Gastrocnemius medialis (tissue), 4 donors: ENCODE measurements around the gene HSDL2. TPM values are rescaled to one million over a fixed set of nuclear protein-coding genes. Genes with fewer than 3 reads are reported as not detected.

Experiments
- ATAC-seq, 2 donors: fragments of 150-250 bp; one replicate each; pipeline ENCODE4 v1.9.1; 2016
- DNase-seq, 2 donors: peaks; one replicate each; pipeline ENCODE4 v3.0.0-alpha.2; 2019
- H3K27ac ChIP-seq, 4 donors: fragments of 200-600 bp; sonication (generic); 1 replicate in 1 of 4; 2 replicates in 3 of 4; pipeline ENCODE4 v1.5.1; 2016 to 2018; ENCODE audit warnings: mild to moderate bottlenecking in 2 of 4, moderate library complexity in 1 of 4
- H3K27me3 ChIP-seq, 3 donors: fragments of 200-600 bp; sonication (generic) in 2 of 3; 1 replicate in 1 of 3; 2 replicates in 2 of 3; pipeline versions ENCODE4 v1.5.1 to v1.6.0; 2016 to 2019; ENCODE audit warnings: mild to moderate bottlenecking in 1 of 3, moderate library complexity in 1 of 3
- H3K36me3 ChIP-seq, 2 donors: fragments of 200-600 bp; sonication (generic) in 1 of 2; one replicate each; pipeline ENCODE4 v1.5.1; 2017 to 2018
- H3K4me1 ChIP-seq, 2 donors: fragments of 200-600 bp; sonication (generic) in 1 of 2; one replicate each; pipeline ENCODE4 v1.5.1; 2016 to 2017; ENCODE audit warnings: mild to moderate bottlenecking in 2 of 2
- H3K4me3 ChIP-seq, 4 donors: fragments of 200-600 bp; sonication (generic) in 3 of 4; 1 replicate in 1 of 4; 2 replicates in 3 of 4; pipeline ENCODE4 v1.5.1; 2016 to 2019; ENCODE audit warnings: mild to moderate bottlenecking in 2 of 4
- H3K9me3 ChIP-seq, 3 donors: fragments of 200-600 bp; sonication (generic) in 2 of 3; 1 replicate in 1 of 3; 2 replicates in 2 of 3; pipeline ENCODE4 v1.5.1; 2016 to 2019
- CTCF ChIP-seq, 5 experiments: fragments of 450-650 bp in 3 of 5; fragments of 200-600 bp in 2 of 5; sonication (generic) in 2 of 5; IDR thresholded peaks in 4 of 5; conservative IDR thresholded peaks in 1 of 5; 1 replicate in 4 of 5; 2 replicates in 1 of 5; pipeline ENCODE4 v1.5.1; 2016 to 2019; ENCODE audit warnings: antibody characterized with exemption in 5 of 5, mild to moderate bottlenecking in 3 of 5, moderate library complexity in 3 of 5
- POLR2A ChIP-seq, 2 donors: fragments of 450-650 bp; IDR thresholded peaks; one replicate each; pipeline ENCODE4 v1.6.1; 2017; ENCODE audit warnings: antibody characterized with exemption in 2 of 2, mild to moderate bottlenecking in 2 of 2, moderate library complexity in 2 of 2
- in situ Hi-C, 4 donors: fragments of 200-750 bp; cut with MboI; loops; one replicate each; pipeline versions ENCODE4 v1.15.0 to v1.8.0; 2017; ENCODE audit warnings: low sequenced_read_pairs in 4 of 4
- intact Hi-C: fragments of 100-400 bp; cut with DNase I; formaldehyde crosslinking; loops from one replicate; pipeline ENCODE4 v1.15.1; 2023; ENCODE audit warnings: low total_unique reads
- total RNA-seq, 4 donors: library from RNA; depleted of rRNA; stranded (reverse); fragments of >200 nt; gene quantifications; one replicate each; pipeline versions ENCODE4 v1.1.0 to v1.2.3, GENCODE V29; 2016

The HSDL2 gene
- total RNA-seq, 4 donors from 2014 or later = 68.9 to 106 (median 93.5) TPM

GRCh38 chr9:112446080-112446479 lies 66.2 kb downstream of the HSDL2 start:
- TF ChIP-seq POLR2A (IDR thresholded peaks at IDR 0.05) = no peak
- TF ChIP-seq CTCF (IDR thresholded peaks at IDR 0.05 in 4 of 5, conservative IDR thresholded peaks at IDR 0.05 in 1 of 5) = no peak
- intact Hi-C loops (no loop called here), in situ Hi-C loops (no loop called here)
- DNase-seq (no peak), ATAC-seq (no peak)
- Histone ChIP-seq H3K9me3 (no peaks in the 10 kb centered on the region), H3K27ac (peak overlapping the region; percentile 57 to 79 (median 70)), H3K4me1 (peaks cover 8 to 12% of the 10 kb centered on the region in 2 donors), H3K27me3 (no peaks in the 10 kb centered on the region), H3K36me3 (peaks cover 3 to 4% of the 10 kb centered on the region in 2 donors), H3K4me3 (no peak overlapping the region)

GRCh38 chr9:112446526-112446925 lies 66.6 kb downstream of the HSDL2 start:
- no peaks in the 10 kb centered on the region for H3K27me3 ChIP-seq
- in situ Hi-C loops (no loop called here), intact Hi-C loops (no loop called here)
- peaks cover 8 to 12% of the 10 kb centered on the region in 2 donors for H3K4me1 ChIP-seq
- TF ChIP-seq CTCF (IDR thresholded peaks at IDR 0.05 in 4 of 5, conservative IDR thresholded peaks at IDR 0.05 in 1 of 5) = no peak
- H3K36me3 ChIP-seq = peaks cover 3 to 4% of the 10 kb centered on the region in 2 donors
- peak overlapping the region; percentile 57 to 79 (median 70) for H3K27ac ChIP-seq
- DNase-seq = no peak
- no peak for ATAC-seq
- no peak overlapping the region for H3K4me3 ChIP-seq
- H3K9me3 ChIP-seq = no peaks in the 10 kb centered on the region

GRCh38 chr9:112447283-112447761 lies 67.4 kb downstream of the HSDL2 start:
- H3K9me3 ChIP-seq = no peaks in the 10 kb centered on the region
- peaks cover 8 to 12% of the 10 kb centered on the region in 2 donors for H3K4me1 ChIP-seq
- H3K36me3 ChIP-seq = peaks cover 3 to 4% of the 10 kb centered on the region in 2 donors
- intact Hi-C loops = loop anchor here (1.0 kb wide), 1 partner anchor 68 kb away; no protein-coding TSS in a partner anchor
- ATAC-seq (peak; percentile 94 to 98), DNase-seq (peak; percentile 15 to 54)
- peak overlapping the region; percentile 57 to 79 (median 70) for H3K27ac ChIP-seq
- in situ Hi-C loops = no loop called here
- TF ChIP-seq POLR2A (IDR thresholded peaks at IDR 0.05) = no peak
- TF ChIP-seq CTCF (IDR thresholded peaks at IDR 0.05 in 4 of 5, conservative IDR thresholded peaks at IDR 0.05 in 1 of 5) = no peak
- H3K27me3 ChIP-seq = no peaks in the 10 kb centered on the region
- no peak overlapping the region for H3K4me3 ChIP-seq

- no peak for ATAC-seq
- in situ Hi-C loops = no loop called here
- no peak overlapping the region for H3K4me3 ChIP-seq
- H3K27ac ChIP-seq = no peak overlapping the region
- H3K9me3 ChIP-seq = no peaks in the 10 kb centered on the region
- no peaks in the 10 kb centered on the region for H3K27me3 ChIP-seq
- no peaks in the 10 kb centered on the region for H3K4me1 ChIP-seq
- no peak for DNase-seq
- H3K36me3 ChIP-seq = peaks cover 0 to 70% of the 10 kb centered on the region in 2 donors
- intact Hi-C loops = no loop called here
- TF ChIP-seq POLR2A (IDR thresholded peaks at IDR 0.05) (no peak), CTCF (IDR thresholded peaks at IDR 0.05 in 4 of 5, conservative IDR thresholded peaks at IDR 0.05 in 1 of 5) (no peak)
Measured at GRCh38 chr9:112462855-112463254, 82.9 kb downstream of the HSDL2 start.

- in situ Hi-C loops = no loop called here
- Histone ChIP-seq H3K27ac (no peak overlapping the region), H3K36me3 (peaks cover 0 to 50% of the 10 kb centered on the region in 2 donors)
Measured at GRCh38 chr9:112465352-112465751, 85.4 kb downstream of the HSDL2 start.

More at GRCh38 chr9:112465352-112465751, 85.4 kb downstream of the HSDL2 start:
- no peak for ATAC-seq
- intact Hi-C loops = no loop called here
- no peak for DNase-seq
- H3K9me3 ChIP-seq = no peaks in the 10 kb centered on the region
- H3K4me1 ChIP-seq = no peaks in the 10 kb centered on the region
- no peaks in the 10 kb centered on the region for H3K27me3 ChIP-seq
- no peak overlapping the region for H3K4me3 ChIP-seq
- no peak for TF ChIP-seq CTCF (IDR thresholded peaks at IDR 0.05 in 4 of 5, conservative IDR thresholded peaks at IDR 0.05 in 1 of 5)
- TF ChIP-seq POLR2A (IDR thresholded peaks at IDR 0.05) = no peak
